HepG2 (cell line): ENCODE results near the gene ZNF786. TPM values are rescaled to one million over a fixed set of nuclear protein-coding genes. Genes with fewer than 3 reads are reported as not detected.

ENCODE experiments used
- ATF1 ChIP-seq: IDR thresholded peaks from 2 replicates; pipeline ENCODE4 v1.6.1; 2016; ENCODE audit warnings: mild to moderate bottlenecking, control low read depth
- CREBL2 ChIP-seq: sonication (generic); formaldehyde crosslinking; IDR thresholded peaks from 2 replicates; pipeline ENCODE4 v1.8.1; 2023; ENCODE audit warnings: missing genetic modification reagents, mild to moderate bottlenecking, borderline replicate concordance
- FOXA1 ChIP-seq, 2 experiments: fragments of 450-650 bp in 1 of 2; sonication (generic) in 1 of 2; formaldehyde crosslinking in 1 of 2; IDR thresholded peaks; 2 replicates each; pipeline versions ENCODE4 v1.4.0 to v1.6.1; 2016 to 2020; ENCODE audit warnings: missing genetic modification reagents in 1 of 2
- GABPB1 ChIP-seq: IDR thresholded peaks from 2 replicates; pipeline ENCODE4 v1.6.1; 2016; ENCODE audit warnings: mild to moderate bottlenecking, missing genetic modification reagents, moderate library complexity, missing compliant biosample characterization
- HIVEP1 ChIP-seq: sonication (generic); formaldehyde crosslinking; IDR thresholded peaks from 2 replicates; pipeline ENCODE4 v1.4.0; 2020; ENCODE audit warnings: mild to moderate bottlenecking, missing genetic modification reagents
- HNRNPUL1 ChIP-seq: fragments of 200-400 bp; formaldehyde crosslinking; IDR thresholded peaks from 2 replicates; pipeline ENCODE4 v1.6.1; 2017; ENCODE audit warnings: low read depth, mild to moderate bottlenecking, low read length, moderate library complexity
- JUND ChIP-seq: sonication (generic); formaldehyde crosslinking; IDR thresholded peaks from 2 replicates; pipeline ENCODE4 v1.8.0; 2022; ENCODE audit warnings: mild to moderate bottlenecking, missing genetic modification reagents
- LCORL ChIP-seq, 2 experiments: fragments of 450-650 bp in 1 of 2; sonication (generic) in 1 of 2; formaldehyde crosslinking in 1 of 2; IDR thresholded peaks; 2 replicates each; pipeline versions ENCODE4 v1.5.0 to v1.6.1; 2017 to 2020; ENCODE audit warnings: antibody characterized with exemption in 1 of 2, missing genetic modification reagents in 1 of 2
- MED1 ChIP-seq: sonication (generic); formaldehyde crosslinking; IDR thresholded peaks from 2 replicates; pipeline ENCODE4 v1.4.0; 2020; ENCODE audit warnings: missing genetic modification reagents
- MIER3 ChIP-seq: IDR thresholded peaks from 2 replicates; pipeline ENCODE4 v1.6.1; 2016; ENCODE audit warnings: missing compliant biosample characterization, borderline replicate concordance
- MLLT10 ChIP-seq: sonication (generic); formaldehyde crosslinking; IDR thresholded peaks from 2 replicates; pipeline ENCODE4 v1.4.0; 2020; ENCODE audit warnings: missing genetic modification reagents
- MYPOP ChIP-seq: sonication (generic); formaldehyde crosslinking; IDR thresholded peaks from 2 replicates; pipeline ENCODE4 v1.8.1; 2023; ENCODE audit warnings: mild to moderate bottlenecking, moderate library complexity, missing genetic modification reagents
- NCOA2 ChIP-seq: sonication (generic); formaldehyde crosslinking; IDR thresholded peaks from 2 replicates; pipeline ENCODE4 v1.8.0; 2022; ENCODE audit warnings: inconsistent platforms
- NFE2 ChIP-seq: sonication (generic); formaldehyde crosslinking; IDR thresholded peaks from 2 replicates; pipeline ENCODE4 v1.4.0; 2020; ENCODE audit warnings: missing genetic modification reagents
- PAXIP1 ChIP-seq: sonication (generic); formaldehyde crosslinking; conservative IDR thresholded peaks from 2 replicates; pipeline ENCODE4 v1.4.0; 2020; ENCODE audit warnings: mild to moderate bottlenecking, missing genetic modification reagents, moderate library complexity
- PRPF4 ChIP-seq: fragments of 200-400 bp; formaldehyde crosslinking; IDR thresholded peaks from 2 replicates; pipeline ENCODE4 v1.6.1; 2016; ENCODE audit warnings: low read length, low read depth; ENCODE audit not compliant: poor library complexity, severe bottlenecking
- TBX3 ChIP-seq: fragments of 450-650 bp; IDR thresholded peaks from 2 replicates; pipeline ENCODE4 v1.6.1; 2017; ENCODE audit warnings: antibody characterized with exemption, mild to moderate bottlenecking, inconsistent platforms, borderline replicate concordance
- TRIM24 ChIP-seq: sonication (generic); formaldehyde crosslinking; IDR thresholded peaks from 2 replicates; pipeline ENCODE4 v1.8.0; 2022; ENCODE audit warnings: mild to moderate bottlenecking, missing genetic modification reagents
- ZFYVE20 ChIP-seq: sonication (generic); formaldehyde crosslinking; IDR thresholded peaks from 2 replicates; pipeline ENCODE4 v1.8.0; 2023; ENCODE audit warnings: low read depth, mild to moderate bottlenecking, moderate library complexity, missing genetic modification reagents, borderline replicate concordance
- ZNF253 ChIP-seq: sonication (generic); formaldehyde crosslinking; IDR thresholded peaks from 2 replicates; pipeline ENCODE4 v1.8.0; 2022; ENCODE audit warnings: mild to moderate bottlenecking, missing genetic modification reagents, borderline replicate concordance
- ZNF367 ChIP-seq: sonication (generic); formaldehyde crosslinking; IDR thresholded peaks from 2 replicates; pipeline ENCODE4 v1.4.0; 2020; ENCODE audit warnings: missing genetic modification reagents, borderline replicate concordance
- ZNF670 ChIP-seq: sonication (generic); formaldehyde crosslinking; IDR thresholded peaks from 2 replicates; pipeline ENCODE4 v1.8.0; 2022; ENCODE audit warnings: mild to moderate bottlenecking, missing genetic modification reagents, borderline replicate concordance
- ZNF75D ChIP-seq: sonication (generic); formaldehyde crosslinking; IDR thresholded peaks from 2 replicates; pipeline ENCODE4 v1.8.1; 2023; ENCODE audit warnings: missing genetic modification reagents, mild to moderate bottlenecking, borderline replicate concordance
- ZNF891 ChIP-seq: sonication (generic); formaldehyde crosslinking; IDR thresholded peaks from 2 replicates; pipeline ENCODE4 v1.5.0; 2020; ENCODE audit warnings: mild to moderate bottlenecking, missing genetic modification reagents
- ZSCAN20 ChIP-seq: sonication (generic); formaldehyde crosslinking; IDR thresholded peaks from 2 replicates; pipeline ENCODE4 v1.4.0; 2020; ENCODE audit warnings: missing genetic modification reagents, mild to moderate bottlenecking, borderline replicate concordance
- polyA plus RNA-seq, 8 experiments: library from polyadenylated mRNA; depleted of rRNA in 3 of 8; stranded (reverse) in 7 of 8; unstranded in 1 of 8; fragments of >200 nt; fragmentation: Illumina TruSeq in 4 of 8; extraction: Trizol in 4 of 8; gene quantifications; 2 replicates each; pipeline versions ENCODE4 v1.2.1 to v1.2.3, GENCODE V29; 2011 to 2016; ENCODE audit warnings: low read depth in 4 of 8, missing spikeins in 1 of 8, mixed read lengths in 1 of 8; ENCODE audit not compliant: insufficient read depth in 1 of 8
- total RNA-seq, 5 experiments: library from RNA; depleted of rRNA; stranded (reverse); fragments of >200 nt; fragmentation: Illumina TruSeq; extraction: Trizol; gene quantifications; 2 replicates each; pipeline ENCODE4 v1.2.3, GENCODE V29; 2016; ENCODE audit warnings: low read depth in 1 of 5

The ZNF786 gene
- total and polyA plus RNA-seq, 2 of the 13 experiments (the other 11 are each of a cell fraction or from before 2014, with no cell fraction given) = 2.0 to 4.0 TPM

- TF ChIP-seq MYPOP (CRISPR knock-in tag) (peak; percentile 97), ZSCAN20 (CRISPR knock-in tag) (no peak), ZNF75D (CRISPR knock-in tag) (no peak), PAXIP1 (CRISPR knock-in tag) (peak; percentile 61), ATF1 (peak; percentile 21; the same call in 1 of the 2 replicates), MIER3 (CRISPR knock-in tag) (no peak; the same call in 1 of the 2 replicates), NFE2 (CRISPR knock-in tag) (no peak), GABPB1 (CRISPR knock-in tag) (peak; percentile 94), HNRNPUL1 (peak; percentile 62; the same call in 1 of the 2 replicates), CREBL2 (CRISPR knock-in tag) (no peak; the same call in 1 of the 2 replicates), MLLT10 (CRISPR knock-in tag) (no peak), ZFYVE20 (CRISPR knock-in tag) (0 out of 2 replicates have a peak, but pooled peaks have one; percentile 68), MED1 (CRISPR knock-in tag) (peak; percentile 53; the same call in 1 of the 2 replicates), ZNF891 (CRISPR knock-in tag) (peak; percentile 87), ZNF367 (CRISPR knock-in tag) (peak; percentile 41; the same call in 1 of the 2 replicates), ZNF253 (peak; percentile 82), TBX3 (no peak; the same call in 1 of the 2 replicates), PRPF4 (no peak), HIVEP1 (CRISPR knock-in tag) (peak; percentile 78; the same call in 1 of the 2 replicates), FOXA1 (IDR thresholded peaks at IDR 0.05) (no peak), FOXA1 (CRISPR knock-in tag; IDR thresholded peaks at IDR 0.05) (no peak), TRIM24 (no peak), LCORL (IDR thresholded peaks at IDR 0.05) (no peak), LCORL (CRISPR knock-in tag; IDR thresholded peaks at IDR 0.05) (peak; percentile 47; the same call in 1 of the 2 replicates), JUND (no peak), NCOA2 (CRISPR knock-in tag) (peak; percentile 38; the same call in 1 of the 2 replicates), ZNF670 (no peak)
These were observed 62.0 kb downstream of the ZNF786 start, which contains the start of gene PDIA4 (continued) for GRCh38 chr7:149028346-149029109.
